GM19467 (cell line): ENCODE data around the gene TMEM61.
"Not testable (repeated sequence)": the region's sequence is repeated elsewhere in the genome, so short reads cannot be mapped to it uniquely, and the experiment has no call there.

Source experiments
- ATAC-seq: cut with Tn5 transposase; IDR thresholded peaks from one replicate; pipeline ENCODE4 v1.9.1; 2021; ENCODE audit warnings: mild to moderate bottlenecking, moderate library complexity; ENCODE audit not compliant: unreplicated experiment

The TMEM61 gene

GRCh38 chr1:55000110-55001085, 20.0 kb downstream of the TMEM61 start:
- no peak for ATAC-seq

DNA sequence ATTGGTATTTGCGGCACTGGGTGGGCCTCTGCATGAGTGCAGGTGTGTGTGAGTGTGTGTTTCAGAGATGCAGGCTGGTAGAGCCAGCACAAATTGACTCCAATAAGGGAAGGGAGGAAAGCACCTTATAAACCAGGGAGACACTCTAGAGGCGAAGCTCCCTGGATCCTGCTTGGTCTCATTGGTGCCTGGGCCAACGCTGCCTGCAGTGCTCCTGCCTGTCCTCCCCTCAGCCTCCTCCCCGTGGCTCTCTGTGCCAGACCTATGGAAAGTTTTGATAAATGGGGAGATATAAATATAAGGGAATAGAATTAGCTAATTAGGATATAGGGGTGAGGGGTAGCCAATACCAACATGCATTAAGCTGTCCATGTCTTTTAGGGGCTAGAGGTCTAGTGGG, 20.9 kb downstream of the TMEM61 start:
- ATAC-seq = no peak

DNA sequence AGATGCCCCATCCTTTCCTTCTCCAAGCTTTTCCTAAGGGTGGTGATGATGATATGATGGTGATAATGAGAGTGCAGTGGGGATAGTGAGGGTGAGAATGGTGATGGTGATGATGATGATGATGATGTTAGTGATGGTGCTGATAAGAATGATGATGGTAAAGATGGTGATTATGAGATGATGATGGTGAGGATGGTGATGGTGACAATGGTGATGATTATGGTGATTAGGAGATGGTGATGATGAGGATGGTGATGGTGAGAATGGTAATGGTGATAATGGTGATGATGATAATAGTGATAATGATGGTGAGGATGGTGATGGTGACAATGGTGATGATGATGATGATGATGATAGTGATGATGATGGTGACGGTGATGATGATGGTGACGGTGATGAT, 22.3 kb downstream of the TMEM61 start:
- no peak for ATAC-seq

DNA sequence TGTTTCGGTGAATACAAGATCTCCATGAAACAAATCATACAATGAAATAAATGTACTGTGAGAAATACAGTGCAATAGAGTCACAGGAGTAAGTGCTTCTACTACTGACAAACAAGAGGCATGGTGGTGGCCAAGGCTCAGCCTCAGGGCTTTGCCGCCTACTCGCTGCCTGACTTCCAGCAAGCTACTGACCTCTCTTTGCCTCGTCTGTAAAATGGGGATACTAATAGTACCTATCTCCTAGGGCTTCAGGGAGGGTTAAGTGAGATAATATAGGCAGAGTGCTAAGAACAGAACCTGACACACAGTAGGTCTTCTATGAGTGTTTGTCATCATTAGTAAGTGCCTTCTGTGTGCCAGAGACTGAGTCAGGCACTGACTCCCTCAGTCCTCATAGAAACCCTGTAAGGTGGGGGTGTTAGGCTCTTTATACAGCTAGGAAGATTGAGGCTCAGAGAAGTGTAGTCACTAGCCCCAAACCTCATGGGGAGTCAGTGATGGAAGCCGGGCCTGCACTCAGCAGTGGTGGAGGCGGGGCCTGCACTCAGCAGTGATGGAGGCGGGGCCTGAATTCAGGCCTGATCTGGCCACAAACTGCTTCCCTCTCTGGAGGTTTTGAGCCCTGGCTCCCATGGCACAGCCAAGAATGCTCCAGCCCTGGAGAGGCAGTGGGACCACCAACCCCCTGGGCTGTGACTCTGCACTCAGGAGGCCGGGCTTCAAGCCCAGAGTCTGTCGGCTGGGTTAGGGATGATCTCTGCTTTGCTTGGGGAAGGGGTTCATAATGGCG, 25.1 kb downstream of the TMEM61 start:
- no peak for ATAC-seq

- no peak for ATAC-seq
These were observed 26.5 kb downstream of the TMEM61 start for GRCh38 chr1:55006931-55007330.

DNA sequence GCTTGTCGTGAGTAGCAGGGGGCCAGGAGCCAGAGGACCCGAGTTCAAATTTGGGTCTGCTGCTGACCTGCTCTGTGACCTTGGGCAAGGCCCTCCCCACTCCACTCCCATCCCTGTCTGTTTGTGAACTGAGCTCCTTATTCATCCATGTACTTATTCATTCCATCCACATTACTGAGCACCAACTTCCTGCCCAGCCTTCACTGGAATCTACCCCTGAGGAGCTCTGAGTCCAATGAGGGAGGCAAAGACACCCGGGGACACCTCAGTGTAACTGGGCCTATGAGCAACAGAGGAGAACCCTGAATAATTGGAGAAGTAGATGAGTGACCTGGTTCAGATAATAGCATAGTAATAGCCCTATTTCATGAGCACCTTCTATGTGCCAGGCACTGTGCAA, 27.2 kb downstream of the TMEM61 start:
- no peak for ATAC-seq

DNA sequence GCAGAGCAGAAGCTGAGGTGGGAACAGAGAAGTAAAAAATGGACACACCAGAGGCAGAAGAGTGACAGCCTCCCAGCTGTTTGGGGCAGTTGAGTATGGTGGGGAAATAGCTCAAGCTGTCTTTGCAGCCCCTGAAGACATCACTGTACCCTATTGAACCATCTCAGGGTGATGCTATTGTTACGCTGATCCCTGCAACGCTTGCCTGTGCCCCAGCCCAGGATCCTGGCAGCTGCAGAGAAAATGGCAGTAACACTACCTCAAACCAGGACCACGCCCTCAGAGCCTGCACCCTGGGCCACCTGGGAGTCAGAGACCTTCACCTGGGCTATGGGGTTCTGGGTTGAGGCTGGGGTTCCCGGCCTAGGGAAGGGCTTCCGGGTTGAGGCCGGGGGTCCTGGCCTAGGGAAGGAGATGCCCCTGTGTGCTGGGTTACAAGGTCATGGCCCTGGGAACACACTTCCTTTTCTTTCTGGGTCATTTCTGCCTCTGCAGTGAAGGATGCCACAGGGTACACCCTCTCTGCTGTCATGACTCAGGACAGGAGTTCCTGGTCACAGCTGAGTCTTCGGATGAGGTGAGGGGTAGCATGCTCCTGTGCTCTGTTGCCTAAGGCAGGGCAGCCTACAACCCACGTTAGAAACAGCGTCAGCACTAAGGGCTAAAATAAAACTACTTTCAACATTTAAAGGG, 29.9 kb downstream of the TMEM61 start:
- ATAC-seq = no peak

DNA sequence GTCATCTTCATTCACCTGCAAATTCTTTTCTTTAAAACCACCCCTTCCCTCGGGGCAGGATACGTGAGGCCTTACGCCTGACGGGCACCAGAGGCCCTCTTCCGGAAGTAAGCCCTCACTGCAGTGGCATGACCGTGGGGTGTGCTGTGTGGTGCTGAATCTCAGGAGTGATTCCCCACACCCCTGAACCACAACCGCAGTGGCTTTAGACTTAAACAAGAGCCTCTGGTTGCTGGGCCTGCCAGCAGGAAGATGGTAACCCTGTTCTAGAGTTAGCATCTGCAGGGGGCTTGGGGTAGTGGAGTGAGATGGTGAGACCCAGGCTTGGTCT, 30.4 kb downstream of the TMEM61 start:
- no peak for ATAC-seq

GRCh38 chr1:55012661-55013060, 32.2 kb downstream of the TMEM61 start:
- no peak for ATAC-seq

DNA sequence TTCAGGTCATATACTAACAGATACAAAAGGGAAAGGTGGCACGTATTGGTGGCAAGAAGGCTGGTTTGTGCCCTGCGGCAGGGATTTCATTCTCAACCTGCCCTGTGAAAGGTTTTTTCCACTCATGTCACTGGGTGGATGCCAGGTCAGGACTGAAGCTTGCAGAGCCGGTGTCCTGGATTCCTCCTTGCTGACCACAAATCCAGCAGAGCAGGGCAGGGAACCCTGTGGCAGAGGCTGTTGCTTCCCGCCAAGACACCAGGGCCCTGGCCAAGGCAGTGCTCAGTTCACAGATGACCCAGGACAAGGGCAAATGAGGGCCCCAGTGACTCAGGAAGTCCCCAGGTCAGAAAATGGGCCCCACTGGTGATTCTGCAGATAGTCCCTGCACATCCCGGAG, 34.7 kb downstream of the TMEM61 start:
- ATAC-seq = no peak

- ATAC-seq = no peak
These were observed 35.5 kb downstream of the TMEM61 start for GRCh38 chr1:55015731-55016620.

- ATAC-seq = no peak
These were observed 38.0 kb downstream of the TMEM61 start for GRCh38 chr1:55018395-55018794.

- peak; percentile 69 for ATAC-seq
These were observed 41.6 kb downstream of the TMEM61 start for GRCh38 chr1:55021942-55022546.

DNA sequence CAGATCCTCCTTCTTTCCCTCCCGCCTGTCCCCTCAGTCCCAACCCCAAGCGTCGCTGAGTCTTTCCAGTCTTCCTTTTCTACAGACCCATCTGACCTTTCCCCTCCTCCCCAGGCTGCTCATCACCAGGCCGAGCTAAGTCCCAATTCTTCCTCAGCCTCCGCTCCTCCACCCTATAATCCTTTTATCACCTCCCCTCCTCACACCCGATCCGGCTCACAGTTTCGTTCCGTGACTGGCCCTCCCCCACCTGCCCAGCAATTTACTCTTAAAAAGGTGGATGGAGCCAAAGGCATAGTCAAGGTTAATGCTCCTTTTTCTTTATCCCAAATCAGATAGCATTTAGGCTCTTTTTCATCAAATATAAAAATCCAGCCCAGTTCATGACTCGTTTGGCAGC, 43.7 kb downstream of the TMEM61 start:
- ATAC-seq = not testable (repeated sequence)

GRCh38 chr1:55026682-55027081, 46.3 kb downstream of the TMEM61 start:
- ATAC-seq = not testable (repeated sequence)

GRCh38 chr1:55031098-55031497, 50.7 kb downstream of the TMEM61 start:
- ATAC-seq = not testable (repeated sequence)

DNA sequence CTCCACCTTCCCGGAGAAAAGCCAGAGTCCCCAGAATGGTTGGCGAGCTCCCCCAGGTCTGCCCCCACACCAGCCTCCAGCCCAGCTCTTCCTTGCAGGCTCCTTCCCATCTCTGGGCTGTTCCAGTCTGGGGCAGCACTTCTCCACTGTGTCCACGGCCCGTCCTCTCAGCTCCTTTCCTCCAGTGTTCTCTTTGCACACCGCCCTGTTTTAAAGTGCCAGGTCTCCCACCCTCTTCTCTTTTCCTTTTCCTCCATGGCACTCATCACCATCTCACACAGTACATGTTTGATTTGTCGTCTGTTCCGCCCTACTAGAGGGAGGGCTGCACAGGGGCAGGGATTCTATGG, 52.8 kb downstream of the TMEM61 start:
- no peak for ATAC-seq

DNA sequence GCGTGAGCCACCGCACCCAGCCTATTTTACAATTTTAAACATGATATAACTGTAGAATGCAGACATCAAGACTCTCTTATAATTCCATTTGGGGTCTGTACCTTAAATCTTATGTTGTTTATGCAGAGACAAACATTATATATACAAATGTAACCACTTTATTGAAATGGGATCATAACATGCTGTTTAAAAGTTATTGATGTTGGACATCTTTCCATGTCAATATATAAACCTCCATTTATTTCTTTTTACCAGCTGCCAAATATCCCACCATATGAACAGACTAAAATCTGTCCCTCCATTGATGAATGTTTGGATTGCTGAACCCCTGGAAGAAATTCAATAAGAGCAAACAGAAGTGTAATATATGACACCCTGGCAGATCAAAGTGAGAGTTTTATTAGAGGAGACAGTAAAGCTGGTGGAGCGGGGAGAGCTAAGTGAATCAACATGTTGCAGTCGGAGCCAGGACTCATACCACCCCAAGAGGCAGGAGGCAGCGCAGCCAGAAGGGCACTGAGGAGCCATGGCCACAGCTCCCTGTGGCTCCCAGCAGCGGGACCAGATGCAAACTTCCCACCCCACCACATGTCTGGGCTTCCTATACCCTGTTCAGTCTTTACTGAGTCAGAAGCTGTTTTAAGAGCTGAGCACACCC, 54.2 kb downstream of the TMEM61 start:
- no peak for ATAC-seq

DNA sequence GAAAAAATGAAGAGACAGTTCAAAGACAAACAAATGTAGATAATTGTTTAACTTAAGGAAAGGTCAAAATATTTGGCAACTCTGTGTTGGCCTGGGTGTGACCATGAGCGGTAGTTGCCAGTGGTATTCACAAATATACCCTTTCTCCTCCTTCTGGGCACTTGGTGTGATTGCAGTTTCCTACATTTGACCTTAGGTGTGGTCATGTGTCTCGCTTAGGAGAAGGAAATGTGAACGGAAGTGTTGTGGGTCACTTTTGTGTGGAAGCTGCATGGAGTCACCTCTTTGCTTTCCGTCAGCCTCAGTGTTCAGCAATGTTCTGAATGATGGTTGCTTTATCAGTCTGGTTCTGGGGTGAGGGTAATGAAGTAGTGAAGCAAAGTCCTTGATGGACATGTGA, 55.5 kb downstream of the TMEM61 start:
- no peak for ATAC-seq
